ENCODE measurements around the gene OR52K1.
"Not testable (repeated sequence)": the region's sequence is repeated elsewhere in the genome, so short reads cannot be mapped to it uniquely, and the experiment has no call there.

OR52K1 gene

GRCh38 chr11:4464216-4465159, 18.0 kb upstream of the OR52K1 start:
- H3K4me3 ChIP-seq (ENCODE audit: low read length), result no peak overlapping the region
- H3K36me3 ChIP-seq (ENCODE audit: insufficient read depth, low read length), result no peaks in the 10 kb centered on the region
- no peak overlapping the region for H3K9ac ChIP-seq (ENCODE audit: low read depth, low read length)
- peaks cover 1% of the 10 kb centered on the region for H3K27me3 ChIP-seq (ENCODE audit: control insufficient read depth, insufficient read depth, low read length)
- H3K4me1 ChIP-seq (ENCODE audit: control insufficient read depth, insufficient read depth, low read length), result no peaks in the 10 kb centered on the region
- H3K4me2 ChIP-seq (ENCODE audit: low read length), result no peak overlapping the region
- no peaks in the 10 kb centered on the region for H3K9me3 ChIP-seq (replicated peaks; ENCODE audit: low read length)

DNA sequence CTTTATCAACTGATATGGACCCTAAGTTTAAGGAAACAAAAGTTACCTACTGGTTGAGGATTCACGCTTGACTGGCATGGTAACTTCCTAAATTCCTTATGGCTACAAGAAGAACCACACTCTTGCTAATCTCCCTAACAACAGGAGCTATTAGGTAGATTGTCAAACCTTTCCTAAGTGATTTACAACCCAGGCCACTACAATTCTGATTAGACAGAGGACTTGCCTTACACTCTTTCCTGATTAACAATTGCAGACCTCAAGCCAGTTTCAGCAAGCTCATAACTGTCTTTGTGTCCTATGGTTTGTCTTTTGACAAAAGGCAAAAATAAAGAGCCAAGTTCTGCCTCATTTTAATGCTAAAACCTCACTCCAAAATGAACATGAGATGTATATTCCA, 17.0 kb upstream of the OR52K1 start:
- H3K36me3 ChIP-seq (ENCODE audit: insufficient read depth, low read length), result no peaks in the 10 kb centered on the region
- no peak overlapping the region for H3K4me2 ChIP-seq (ENCODE audit: low read length)
- H3K4me3 ChIP-seq (ENCODE audit: low read length), result no peak overlapping the region
- H3K4me1 ChIP-seq (ENCODE audit: control insufficient read depth, insufficient read depth, low read length), result no peaks in the 10 kb centered on the region
- H3K27me3 ChIP-seq (ENCODE audit: control insufficient read depth, insufficient read depth, low read length), result peaks cover 4% of the 10 kb centered on the region
- no peak overlapping the region for H3K9ac ChIP-seq (ENCODE audit: low read depth, low read length)
- H3K9me3 ChIP-seq (replicated peaks; ENCODE audit: low read length), result no peaks in the 10 kb centered on the region

DNA sequence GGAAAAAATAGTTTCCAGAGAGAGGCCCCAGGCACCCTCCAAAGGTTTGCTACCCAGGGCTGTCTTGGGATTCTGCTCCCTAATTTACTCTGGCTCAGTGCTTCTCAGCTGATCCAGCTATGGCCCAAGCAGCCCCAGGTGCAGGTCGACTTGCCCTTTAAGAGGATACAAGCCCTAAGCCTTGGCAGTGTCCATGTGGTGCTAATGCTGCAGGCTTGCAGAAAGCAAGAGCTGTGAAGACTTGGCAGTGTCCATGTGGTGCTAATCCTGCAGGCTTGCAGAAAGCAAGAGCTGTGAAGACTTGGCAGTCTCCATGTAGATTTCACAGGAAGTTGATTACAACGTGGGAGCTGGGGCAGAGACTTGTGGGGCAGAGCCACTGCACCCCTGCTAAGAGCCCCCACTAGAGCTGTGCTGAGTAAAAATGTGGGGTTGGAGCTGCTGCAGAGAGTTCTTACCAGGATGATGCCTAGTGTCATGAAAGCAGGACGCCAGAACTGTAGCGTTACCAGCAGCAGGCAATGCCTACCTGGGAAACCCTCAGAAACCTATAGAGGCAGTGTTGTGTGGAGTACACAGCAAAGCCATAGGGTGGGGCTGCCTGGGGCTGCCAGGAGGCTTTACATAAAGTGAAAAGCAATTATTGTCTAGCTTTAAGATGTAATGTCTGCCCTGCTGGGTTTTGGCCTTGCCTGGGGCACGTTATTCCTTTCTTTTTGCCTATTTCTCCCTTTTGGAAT, 16.1 kb upstream of the OR52K1 start:
- H3K4me2 ChIP-seq (ENCODE audit: low read length), result no peak overlapping the region
- H3K36me3 ChIP-seq (ENCODE audit: insufficient read depth, low read length), result no peaks in the 10 kb centered on the region
- peaks cover 7% of the 10 kb centered on the region for H3K27me3 ChIP-seq (ENCODE audit: control insufficient read depth, insufficient read depth, low read length)
- no peak overlapping the region for H3K4me3 ChIP-seq (ENCODE audit: low read length)
- no peak overlapping the region for H3K9ac ChIP-seq (ENCODE audit: low read depth, low read length)
- H3K4me1 ChIP-seq (ENCODE audit: control insufficient read depth, insufficient read depth, low read length), result no peaks in the 10 kb centered on the region
- H3K9me3 ChIP-seq (replicated peaks; ENCODE audit: low read length), result no peaks in the 10 kb centered on the region

- H3K27me3 ChIP-seq (ENCODE audit: control insufficient read depth, insufficient read depth, low read length), result peaks cover 7% of the 10 kb centered on the region
- H3K36me3 ChIP-seq (ENCODE audit: insufficient read depth, low read length), result no peaks in the 10 kb centered on the region
- H3K4me3 ChIP-seq (ENCODE audit: low read length), result no peak overlapping the region
- H3K4me2 ChIP-seq (ENCODE audit: low read length), result no peak overlapping the region
- H3K9me3 ChIP-seq (replicated peaks; ENCODE audit: low read length), result no peaks in the 10 kb centered on the region
- no peaks in the 10 kb centered on the region for H3K4me1 ChIP-seq (ENCODE audit: control insufficient read depth, insufficient read depth, low read length)
- H3K9ac ChIP-seq (ENCODE audit: low read depth, low read length), result no peak overlapping the region
Measured at GRCh38 chr11:4466871-4467442, 15.5 kb upstream of the OR52K1 start.

- Histone ChIP-seq H3K36me3 (ENCODE audit: insufficient read depth, low read length) (no peaks in the 10 kb centered on the region), H3K4me1 (ENCODE audit: control insufficient read depth, insufficient read depth, low read length) (no peaks in the 10 kb centered on the region), H3K9ac (ENCODE audit: low read depth, low read length) (no peak overlapping the region), H3K4me2 (ENCODE audit: low read length) (no peak overlapping the region), H3K9me3 (replicated peaks; ENCODE audit: low read length) (no peaks in the 10 kb centered on the region), H3K27me3 (ENCODE audit: control insufficient read depth, insufficient read depth, low read length) (peaks cover 7% of the 10 kb centered on the region), H3K4me3 (ENCODE audit: low read length) (no peak overlapping the region)
Measured at GRCh38 chr11:4467811-4468606, 14.4 kb upstream of the OR52K1 start.

- no peak overlapping the region for H3K9ac ChIP-seq (ENCODE audit: low read depth, low read length)
- no peaks in the 10 kb centered on the region for H3K36me3 ChIP-seq (ENCODE audit: insufficient read depth, low read length)
- H3K27me3 ChIP-seq (ENCODE audit: control insufficient read depth, insufficient read depth, low read length), result no peaks in the 10 kb centered on the region
- peaks cover 8% of the 10 kb centered on the region for H3K4me1 ChIP-seq (ENCODE audit: control insufficient read depth, insufficient read depth, low read length)
- no peak overlapping the region for H3K4me3 ChIP-seq (ENCODE audit: low read length)
- no peak overlapping the region for H3K4me2 ChIP-seq (ENCODE audit: low read length)
- no peaks in the 10 kb centered on the region for H3K9me3 ChIP-seq (replicated peaks; ENCODE audit: low read length)
Measured at GRCh38 chr11:4479644-4480043, 2.8 kb upstream of the OR52K1 start.

GRCh38 chr11:4480577-4481239, 1.7 kb upstream of the OR52K1 start:
- H3K4me2 ChIP-seq (ENCODE audit: low read length), result no peak overlapping the region
- no peak overlapping the region for H3K9ac ChIP-seq (ENCODE audit: low read depth, low read length)
- H3K4me3 ChIP-seq (ENCODE audit: low read length), result no peak overlapping the region
- no peaks in the 10 kb centered on the region for H3K9me3 ChIP-seq (replicated peaks; ENCODE audit: low read length)
- H3K27me3 ChIP-seq (ENCODE audit: control insufficient read depth, insufficient read depth, low read length), result no peaks in the 10 kb centered on the region
- peaks cover 8% of the 10 kb centered on the region for H3K4me1 ChIP-seq (ENCODE audit: control insufficient read depth, insufficient read depth, low read length)
- H3K36me3 ChIP-seq (ENCODE audit: insufficient read depth, low read length), result no peaks in the 10 kb centered on the region

GRCh38 chr11:4481240-4481582, 1.2 kb upstream of the OR52K1 start:
- H3K4me2 ChIP-seq (ENCODE audit: low read length), result no peak overlapping the region
- no peak overlapping the region for H3K9ac ChIP-seq (ENCODE audit: low read depth, low read length)
- no peak overlapping the region for H3K4me3 ChIP-seq (ENCODE audit: low read length)
- H3K27me3 ChIP-seq (ENCODE audit: control insufficient read depth, insufficient read depth, low read length), result peaks cover 4% of the 10 kb centered on the region
- H3K9me3 ChIP-seq (replicated peaks; ENCODE audit: low read length), result no peaks in the 10 kb centered on the region
- H3K36me3 ChIP-seq (ENCODE audit: insufficient read depth, low read length), result no peaks in the 10 kb centered on the region
- H3K4me1 ChIP-seq (ENCODE audit: control insufficient read depth, insufficient read depth, low read length), result peaks cover 8% of the 10 kb centered on the region

DNA sequence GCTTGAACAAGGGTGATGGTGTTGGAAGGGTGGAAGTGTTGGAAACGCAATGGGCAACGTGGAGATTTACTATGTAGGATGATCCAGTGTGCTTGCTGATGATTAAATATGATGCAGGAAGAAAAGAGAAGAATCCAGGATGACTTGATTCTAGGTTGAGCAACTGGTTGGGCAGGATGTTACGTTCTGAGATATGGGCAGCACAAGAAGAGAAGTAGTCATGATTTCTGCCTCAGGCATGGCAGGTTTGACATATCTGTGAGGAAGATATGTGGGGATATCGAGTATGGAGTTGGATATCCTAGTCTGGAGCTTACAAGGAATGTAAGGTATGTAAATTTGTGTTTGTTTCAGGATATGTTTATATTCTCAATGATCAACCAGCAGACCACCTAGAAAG, 1.9 kb downstream of the OR52K1 start:
- Histone ChIP-seq H3K9me3 (replicated peaks; ENCODE audit: low read length) (no peaks in the 10 kb centered on the region), H3K36me3 (ENCODE audit: insufficient read depth, low read length) (no peaks in the 10 kb centered on the region), H3K9ac (ENCODE audit: low read depth, low read length) (no peak overlapping the region), H3K4me2 (ENCODE audit: low read length) (no peak overlapping the region), H3K4me3 (ENCODE audit: low read length) (no peak overlapping the region), H3K4me1 (ENCODE audit: control insufficient read depth, insufficient read depth, low read length) (peaks cover 8% of the 10 kb centered on the region), H3K27me3 (ENCODE audit: control insufficient read depth, insufficient read depth, low read length) (peaks cover 11% of the 10 kb centered on the region)

DNA sequence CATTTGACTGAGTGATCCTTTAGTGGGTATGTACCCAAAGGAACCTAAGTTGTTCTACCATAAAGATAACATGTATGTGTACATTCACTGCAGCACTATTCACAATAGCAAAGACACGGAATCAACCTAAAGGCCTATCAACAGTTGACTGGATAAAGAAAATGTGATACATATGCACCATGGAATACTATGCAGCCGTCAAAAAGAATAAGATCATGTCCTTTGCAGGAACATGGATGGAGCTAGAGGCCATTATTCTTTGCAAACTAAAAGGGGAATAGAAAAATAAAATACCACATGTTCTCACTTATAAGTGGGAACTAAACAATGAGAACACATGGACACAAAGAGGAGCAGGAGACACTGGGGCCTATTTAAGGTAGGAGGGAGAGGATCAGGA, 9.0 kb downstream of the OR52K1 start:
- H3K27me3 ChIP-seq (ENCODE audit: control insufficient read depth, insufficient read depth, low read length), result peaks cover 31% of the 10 kb centered on the region
- H3K9me3 ChIP-seq (replicated peaks; ENCODE audit: low read length); H3K36me3 ChIP-seq (ENCODE audit: insufficient read depth, low read length); H3K4me2 ChIP-seq (ENCODE audit: low read length); H3K9ac ChIP-seq (ENCODE audit: low read depth, low read length); H3K4me3 ChIP-seq (ENCODE audit: low read length); H3K4me1 ChIP-seq (ENCODE audit: control insufficient read depth, insufficient read depth, low read length): not testable (repeated sequence)
